M059J (cell line): Measurements from ENCODE around the gene ERMARD. TPM values are rescaled to one million over a fixed set of nuclear protein-coding genes. Genes with fewer than 3 reads are reported as not detected.

Source experiments
- DNase-seq: peaks from one replicate; pipeline ENCODE4 v3.0.0-alpha.2; 2012; ENCODE audit warnings: low read depth
- total RNA-seq: library from RNA; depleted of rRNA; stranded (reverse); fragments of >200 nt; shearing (Covaris generic); gene quantifications from 2 replicates; pipeline ENCODE4 v1.2.3, GENCODE V29; 2014; rRNA removed

The ERMARD gene
- total RNA-seq, 1 experiment from 2014 or later, result 9.5 TPM

- DNase-seq, result no peak
Measured at GRCh38 chr6:169825558-169826225, 74.3 kb downstream of the ERMARD start.

- no peak for DNase-seq
Measured at GRCh38 chr6:169826697-169827096, 75.3 kb downstream of the ERMARD start.

- DNase-seq, result no peak
Measured at GRCh38 chr6:169827290-169827717, 75.9 kb downstream of the ERMARD start.

GRCh38 chr6:169828176-169828575, 76.8 kb downstream of the ERMARD start:
- DNase-seq, result no peak

GRCh38 chr6:169829786-169830185, 78.4 kb downstream of the ERMARD start:
- DNase-seq, result no peak

- no peak for DNase-seq
Measured at GRCh38 chr6:169830876-169831275, 79.5 kb downstream of the ERMARD start.

Other genes starting within 250 kb of the ERMARD start
- 7.9 and 10.6 TPM in 2 replicates for gene WDR27, start 49.6 kb upstream of the ERMARD start, total RNA-seq
- gene C6orf120, start 49.5 kb upstream of the ERMARD start, total RNA-seq, result 29.4 and 43.4 TPM in 2 replicates
- gene PHF10, start 27.1 kb upstream of the ERMARD start, total RNA-seq, result 24.6 and 32.7 TPM in 2 replicates
- gene DYNLT2, start 50 bp upstream of the ERMARD start, total RNA-seq, result 0.76 and 1.1 TPM in 2 replicates